ENCODE measurements around the gene OAF. TPM values are rescaled to one million over a fixed set of nuclear protein-coding genes. Genes with fewer than 3 reads are reported as not detected.

The OAF gene
- total and polyA plus RNA-seq, 8 donors: 21.6 to 88.3 (median 45.6) TPM

GRCh38 chr11:120183701-120184141, 27.1 kb upstream of the OAF start:
- H3K4me1 ChIP-seq: peaks cover 38 to 53% (median 50%) of the 10 kb centered on the region in 3 donors
- no peak for FAIRE-seq
- peak overlapping the region in 1 of 4 donors; percentile 19 for H3K4me3 ChIP-seq
- H3K27ac ChIP-seq: peak overlapping the region; percentile 79 to 92 (median 87)
- peak in 3 of 6 donors; percentile 12 to 53 (median 16) for DNase-seq
- ATAC-seq: no peak
- H3K27me3 ChIP-seq: no peaks in the 10 kb centered on the region
- 48 to 54% methylated on average over 7 of the region's 7 CpGs for WGBS, 2 donors
- H3K36me3 ChIP-seq: no peaks in the 10 kb centered on the region
- H3K9me3 ChIP-seq: no peaks in the 10 kb centered on the region
- TF ChIP-seq, protein P1, sequence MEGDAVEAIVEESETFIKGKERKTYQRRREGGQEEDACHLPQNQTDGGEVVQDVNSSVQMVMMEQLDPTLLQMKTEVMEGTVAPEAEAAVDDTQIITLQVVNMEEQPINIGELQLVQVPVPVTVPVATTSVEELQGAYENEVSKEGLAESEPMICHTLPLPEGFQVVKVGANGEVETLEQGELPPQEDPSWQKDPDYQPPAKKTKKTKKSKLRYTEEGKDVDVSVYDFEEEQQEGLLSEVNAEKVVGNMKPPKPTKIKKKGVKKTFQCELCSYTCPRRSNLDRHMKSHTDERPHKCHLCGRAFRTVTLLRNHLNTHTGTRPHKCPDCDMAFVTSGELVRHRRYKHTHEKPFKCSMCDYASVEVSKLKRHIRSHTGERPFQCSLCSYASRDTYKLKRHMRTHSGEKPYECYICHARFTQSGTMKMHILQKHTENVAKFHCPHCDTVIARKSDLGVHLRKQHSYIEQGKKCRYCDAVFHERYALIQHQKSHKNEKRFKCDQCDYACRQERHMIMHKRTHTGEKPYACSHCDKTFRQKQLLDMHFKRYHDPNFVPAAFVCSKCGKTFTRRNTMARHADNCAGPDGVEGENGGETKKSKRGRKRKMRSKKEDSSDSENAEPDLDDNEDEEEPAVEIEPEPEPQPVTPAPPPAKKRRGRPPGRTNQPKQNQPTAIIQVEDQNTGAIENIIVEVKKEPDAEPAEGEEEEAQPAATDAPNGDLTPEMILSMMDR (IDR thresholded peaks at IDR 0.05): no peak
- intact Hi-C loops (cut with DNase I): no loop called here

GRCh38 chr11:120184371-120184945, 26.4 kb upstream of the OAF start:
- TF ChIP-seq, protein P1 (IDR thresholded peaks at IDR 0.05): no peak
- H3K36me3 ChIP-seq: no peaks in the 10 kb centered on the region
- FAIRE-seq: no peak
- H3K27ac ChIP-seq: peak overlapping the region; percentile 79 to 92 (median 87)
- H3K27me3 ChIP-seq: no peaks in the 10 kb centered on the region
- peak in 3 of 6 donors; percentile 22 to 33 (median 32) for DNase-seq
- peaks cover 38 to 54% (median 53%) of the 10 kb centered on the region in 3 donors for H3K4me1 ChIP-seq
- peak overlapping the region in 2 of 4 donors; percentile 19 to 28 for H3K4me3 ChIP-seq
- no peaks in the 10 kb centered on the region for H3K9me3 ChIP-seq
- no peak for ATAC-seq
- WGBS, 2 donors: 28 to 31% methylated on average over 11 of the region's 11 CpGs
- intact Hi-C loops (cut with DNase I): no loop called here

GRCh38 chr11:120184946-120185705, 25.7 kb upstream of the OAF start:
- DNase-seq: peak; percentile 70 to 92 (median 82)
- H3K4me1 ChIP-seq: peaks cover 38 to 54% (median 53%) of the 10 kb centered on the region in 3 donors
- WGBS, 2 donors: 7 to 13% methylated on average over 7 of the region's 7 CpGs
- H3K4me3 ChIP-seq: peak overlapping the region in 2 of 4 donors; percentile 19 to 28
- no peak for FAIRE-seq
- ATAC-seq: peak; percentile 81 to 83 (median 81)
- intact Hi-C loops (cut with DNase I): no loop called here
- TF ChIP-seq, protein P1 (IDR thresholded peaks at IDR 0.05): no peak
- H3K27me3 ChIP-seq: no peaks in the 10 kb centered on the region
- peak overlapping the region; percentile 79 to 92 (median 87) for H3K27ac ChIP-seq
- no peaks in the 10 kb centered on the region for H3K36me3 ChIP-seq
- no peaks in the 10 kb centered on the region for H3K9me3 ChIP-seq

GRCh38 chr11:120185706-120186455, 25.0 kb upstream of the OAF start:
- no peak for FAIRE-seq

More at GRCh38 chr11:120185706-120186455, 25.0 kb upstream of the OAF start:
- peak overlapping the region; percentile 79 to 92 (median 87) for H3K27ac ChIP-seq
- DNase-seq: peak in 3 of 6 donors; percentile 11 to 41 (median 33)
- H3K9me3 ChIP-seq: no peaks in the 10 kb centered on the region
- intact Hi-C loops (cut with DNase I): no loop called here
- H3K4me3 ChIP-seq: no peak overlapping the region
- TF ChIP-seq, protein P1 (IDR thresholded peaks at IDR 0.05): no peak
- 36 to 37% methylated on average over 3 of the region's 3 CpGs for WGBS, 2 donors
- H3K36me3 ChIP-seq: no peaks in the 10 kb centered on the region
- peaks cover 38 to 54% (median 53%) of the 10 kb centered on the region in 3 donors for H3K4me1 ChIP-seq
- H3K27me3 ChIP-seq: no peaks in the 10 kb centered on the region
- peak in 1 of 4 donors; percentile 2 for ATAC-seq
